Measurements from ENCODE around the gene HP1BP3.
"Not testable (repeated sequence)": the region's sequence is repeated elsewhere in the genome, so short reads cannot be mapped to it uniquely, and the experiment has no call there.

DNA sequence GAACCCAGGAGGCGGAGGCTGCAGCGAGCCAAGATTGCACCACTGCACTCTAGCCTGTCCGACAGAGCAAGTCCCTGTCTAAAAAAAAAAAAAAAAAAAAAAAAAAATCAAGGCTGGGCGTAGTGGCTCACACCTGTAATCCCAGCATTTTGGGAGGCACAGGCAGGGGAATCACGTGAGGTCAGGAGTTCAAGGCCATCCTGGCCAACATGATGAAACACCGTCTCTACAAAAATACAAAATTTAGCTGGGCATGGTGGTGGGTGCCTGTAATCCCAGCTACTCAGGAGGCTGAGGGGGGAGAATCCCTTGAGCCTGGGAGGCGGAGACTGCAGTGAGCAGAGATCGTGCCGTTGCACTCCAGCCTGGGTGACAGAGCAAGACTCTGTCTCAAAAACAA lies 2.5 kb upstream of the HP1BP3 start:
- TF ChIP-seq, protein P1, sequence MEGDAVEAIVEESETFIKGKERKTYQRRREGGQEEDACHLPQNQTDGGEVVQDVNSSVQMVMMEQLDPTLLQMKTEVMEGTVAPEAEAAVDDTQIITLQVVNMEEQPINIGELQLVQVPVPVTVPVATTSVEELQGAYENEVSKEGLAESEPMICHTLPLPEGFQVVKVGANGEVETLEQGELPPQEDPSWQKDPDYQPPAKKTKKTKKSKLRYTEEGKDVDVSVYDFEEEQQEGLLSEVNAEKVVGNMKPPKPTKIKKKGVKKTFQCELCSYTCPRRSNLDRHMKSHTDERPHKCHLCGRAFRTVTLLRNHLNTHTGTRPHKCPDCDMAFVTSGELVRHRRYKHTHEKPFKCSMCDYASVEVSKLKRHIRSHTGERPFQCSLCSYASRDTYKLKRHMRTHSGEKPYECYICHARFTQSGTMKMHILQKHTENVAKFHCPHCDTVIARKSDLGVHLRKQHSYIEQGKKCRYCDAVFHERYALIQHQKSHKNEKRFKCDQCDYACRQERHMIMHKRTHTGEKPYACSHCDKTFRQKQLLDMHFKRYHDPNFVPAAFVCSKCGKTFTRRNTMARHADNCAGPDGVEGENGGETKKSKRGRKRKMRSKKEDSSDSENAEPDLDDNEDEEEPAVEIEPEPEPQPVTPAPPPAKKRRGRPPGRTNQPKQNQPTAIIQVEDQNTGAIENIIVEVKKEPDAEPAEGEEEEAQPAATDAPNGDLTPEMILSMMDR (conservative IDR thresholded peaks at IDR 0.05; ENCODE audit: low read length): not testable (repeated sequence)
- TF ChIP-seq EZH2phosphoT487 (IDR thresholded peaks at IDR 0.05; ENCODE audit: borderline replicate concordance): not testable (repeated sequence)
